ENCODE data around the gene RFT1.

DNA sequence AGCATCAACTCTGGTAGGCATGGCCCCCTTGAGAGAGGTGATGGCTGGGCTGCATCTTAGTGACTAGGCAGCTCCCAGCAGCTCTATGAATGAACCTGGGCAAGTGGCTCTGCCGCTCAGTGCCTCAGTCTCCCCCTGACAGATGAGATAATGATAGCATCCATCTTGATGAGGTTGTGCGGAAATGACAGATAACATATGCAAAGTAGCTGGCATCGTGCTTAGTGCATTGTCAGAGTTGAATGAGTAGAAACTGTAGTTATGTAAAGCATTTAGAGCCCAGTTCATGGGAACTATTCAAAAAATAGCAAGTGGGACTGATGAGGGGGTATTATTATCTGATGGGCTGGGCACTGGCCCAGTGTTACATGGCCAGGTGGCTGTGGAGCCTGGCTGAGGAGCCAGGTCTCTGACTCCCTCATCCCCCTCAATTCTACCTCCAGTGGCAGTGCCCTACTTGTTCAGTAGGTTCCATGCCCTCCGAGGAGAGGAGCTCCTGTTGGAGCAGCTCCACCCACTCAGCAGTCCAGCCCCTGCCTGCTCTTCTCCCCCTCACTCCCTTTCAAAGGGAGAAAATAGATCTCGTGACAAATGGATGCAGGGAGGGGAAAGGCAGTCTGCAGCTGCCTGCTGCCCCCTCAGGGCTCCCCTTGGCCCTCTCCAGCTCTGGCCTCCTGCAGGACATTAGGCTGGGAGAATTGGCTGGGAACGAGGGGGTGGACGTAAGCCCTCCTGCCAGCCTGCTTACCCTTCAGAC, 37.4 kb upstream of the RFT1 start:
- TF ChIP-seq ZNF8 (CRISPR knock-in tag; IDR thresholded peaks at IDR 0.05) (no peak), GLIS3 (CRISPR knock-in tag; IDR thresholded peaks at IDR 0.05) (no peak), ZFP3 (CRISPR knock-in tag; IDR thresholded peaks at IDR 0.05) (no peak), CSDC2 (CRISPR knock-in tag; IDR thresholded peaks at IDR 0.05) (no peak), ZNF70 (CRISPR knock-in tag; IDR thresholded peaks at IDR 0.05) (no peak), ARNTL (CRISPR knock-in tag; IDR thresholded peaks at IDR 0.05; ENCODE audit: borderline replicate concordance, low read depth) (no peak), PPARA (CRISPR knock-in tag; IDR thresholded peaks at IDR 0.05; ENCODE audit: borderline replicate concordance) (no peak)
- TF ChIP-seq, protein P1, sequence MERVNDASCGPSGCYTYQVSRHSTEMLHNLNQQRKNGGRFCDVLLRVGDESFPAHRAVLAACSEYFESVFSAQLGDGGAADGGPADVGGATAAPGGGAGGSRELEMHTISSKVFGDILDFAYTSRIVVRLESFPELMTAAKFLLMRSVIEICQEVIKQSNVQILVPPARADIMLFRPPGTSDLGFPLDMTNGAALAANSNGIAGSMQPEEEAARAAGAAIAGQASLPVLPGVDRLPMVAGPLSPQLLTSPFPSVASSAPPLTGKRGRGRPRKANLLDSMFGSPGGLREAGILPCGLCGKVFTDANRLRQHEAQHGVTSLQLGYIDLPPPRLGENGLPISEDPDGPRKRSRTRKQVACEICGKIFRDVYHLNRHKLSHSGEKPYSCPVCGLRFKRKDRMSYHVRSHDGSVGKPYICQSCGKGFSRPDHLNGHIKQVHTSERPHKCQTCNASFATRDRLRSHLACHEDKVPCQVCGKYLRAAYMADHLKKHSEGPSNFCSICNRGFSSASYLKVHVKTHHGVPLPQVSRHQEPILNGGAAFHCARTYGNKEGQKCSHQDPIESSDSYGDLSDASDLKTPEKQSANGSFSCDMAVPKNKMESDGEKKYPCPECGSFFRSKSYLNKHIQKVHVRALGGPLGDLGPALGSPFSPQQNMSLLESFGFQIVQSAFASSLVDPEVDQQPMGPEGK (CRISPR knock-in tag; IDR thresholded peaks at IDR 0.05; ENCODE audit: borderline replicate concordance), result no peak
